Endometrial microvascular endothelial cells (primary cell): ENCODE measurements around the gene NEK6. TPM values are rescaled to one million over a fixed set of nuclear protein-coding genes. Genes with fewer than 3 reads are reported as not detected.

Experiments used
- in situ Hi-C: cut with HindIII; loops from 2 replicates; pipeline ENCODE4 v1.10.0; 2017; ENCODE audit warnings: low sequenced_read_pairs, low pct_unique_long_range_greater_than_20kb; ENCODE audit errors: inconsistent ontology term
- total RNA-seq: library from RNA; depleted of rRNA; stranded (reverse); fragments of >200 nt; gene quantifications from one replicate; pipeline ENCODE4 v1.2.3, GENCODE V29; 2015; ENCODE audit errors: inconsistent ontology term

The NEK6 gene
- total RNA-seq, 1 donor from 2014 or later, result 40.0 TPM

DNA sequence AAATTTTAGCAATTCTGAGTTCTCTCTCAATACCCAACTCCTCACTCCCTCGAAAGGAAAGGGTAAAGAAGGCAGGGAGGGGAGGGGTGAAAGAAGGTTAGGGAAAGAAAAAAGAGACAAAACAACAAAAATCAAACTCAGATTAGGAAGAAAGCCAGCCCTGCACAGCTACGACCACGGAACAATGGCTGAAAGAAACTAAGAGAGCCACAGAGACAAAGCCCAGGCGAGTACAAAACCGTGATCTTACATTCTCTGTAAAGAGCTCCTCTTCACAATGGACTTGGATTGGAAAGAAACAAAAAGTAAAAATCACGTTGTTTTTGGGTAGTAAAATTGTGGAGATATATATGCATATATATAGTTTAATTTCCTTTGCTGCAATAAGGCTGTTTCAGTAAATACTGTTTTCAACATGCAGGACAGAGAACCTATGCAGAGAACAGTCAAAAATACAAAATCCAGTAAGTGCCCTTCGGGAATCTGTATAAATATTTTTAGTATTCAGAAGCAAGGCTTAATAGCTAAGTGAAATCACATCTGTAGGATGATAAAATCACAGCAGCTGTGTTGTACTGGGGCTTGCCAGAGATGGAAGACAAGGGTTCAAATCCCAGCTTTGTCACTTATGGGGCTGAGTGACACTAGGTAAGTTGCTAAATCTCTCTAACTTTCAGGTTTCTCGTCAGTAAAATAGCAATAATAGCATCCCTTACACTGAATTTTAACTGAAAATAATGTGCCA is 140.6 kb downstream of the NEK6 start:
- in situ Hi-C loops, result no loop called here

- in situ Hi-C loops, result no loop called here
Observed at GRCh38 chr9:124399323-124399967, 141.7 kb downstream of the NEK6 start.

GRCh38 chr9:124399968-124400940 is 142.5 kb downstream of the NEK6 start:
- in situ Hi-C loops, result no loop called here

Other genes starting within 250 kb of the NEK6 start
- not detected for gene LHX2, start 246.2 kb upstream of the NEK6 start, total RNA-seq
- 412 TPM for gene PSMB7, start 157.5 kb downstream of the NEK6 start, total RNA-seq
- not detected for gene ADGRD2, start 192.5 kb downstream of the NEK6 start, total RNA-seq
- not detected for gene NR5A1, start 249.4 kb downstream of the NEK6 start, total RNA-seq